Spleen (tissue), 7 donors: ENCODE data around the gene TPO.

Experiments
- POLR2AphosphoS5 ChIP-seq, 3 donors: sonication (generic); formaldehyde crosslinking; IDR thresholded peaks; one replicate each; pipeline ENCODE4 v1.5.1; 2017; ENCODE audit warnings: antibody characterized with exemption in 3 of 3
- TF ChIP-seq, protein P1 (sequence below), 11 experiments: fragments of 200-600 bp in 7 of 11; fragments of 450-650 bp in 4 of 11; sonication (generic) in 4 of 11; IDR thresholded peaks in 8 of 11; conservative IDR thresholded peaks in 3 of 11; 1 replicate in 7 of 11; 2 replicates in 4 of 11; pipeline versions ENCODE4 v1.4.0 to v1.8.0; 2016 to 2021; ENCODE audit warnings: antibody characterized with exemption in 11 of 11, inconsistent platforms in 4 of 11, mild to moderate bottlenecking in 1 of 11
- donor health status: DM: no; HTN: no; CAD: no; lungs with moderate emphysema.
- donor health status: DM: no; HTN: no; CAD: no.
- donor health status: DM: no; HTN: no; CAD: no.

DNA sequence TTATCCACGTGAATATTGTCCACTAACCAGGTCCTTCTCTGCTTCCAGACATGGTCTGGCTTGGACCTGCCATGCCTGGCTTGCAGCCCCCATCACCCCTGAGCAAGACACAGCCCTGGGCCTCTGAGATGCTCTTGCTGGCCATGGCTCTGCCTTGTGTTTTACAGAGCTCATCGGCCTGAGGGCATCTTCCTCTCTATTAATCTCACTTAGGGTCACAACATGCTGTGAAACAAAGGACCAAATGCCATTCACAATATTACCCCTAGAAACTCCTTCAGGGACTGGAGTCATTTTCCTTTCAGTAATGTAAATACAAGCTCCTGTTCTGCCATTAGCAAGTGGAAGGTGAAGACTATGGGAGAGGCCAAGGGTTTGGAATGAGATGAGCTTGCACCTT is 6.8 kb upstream of the TPO start:
- TF ChIP-seq, protein P1, sequence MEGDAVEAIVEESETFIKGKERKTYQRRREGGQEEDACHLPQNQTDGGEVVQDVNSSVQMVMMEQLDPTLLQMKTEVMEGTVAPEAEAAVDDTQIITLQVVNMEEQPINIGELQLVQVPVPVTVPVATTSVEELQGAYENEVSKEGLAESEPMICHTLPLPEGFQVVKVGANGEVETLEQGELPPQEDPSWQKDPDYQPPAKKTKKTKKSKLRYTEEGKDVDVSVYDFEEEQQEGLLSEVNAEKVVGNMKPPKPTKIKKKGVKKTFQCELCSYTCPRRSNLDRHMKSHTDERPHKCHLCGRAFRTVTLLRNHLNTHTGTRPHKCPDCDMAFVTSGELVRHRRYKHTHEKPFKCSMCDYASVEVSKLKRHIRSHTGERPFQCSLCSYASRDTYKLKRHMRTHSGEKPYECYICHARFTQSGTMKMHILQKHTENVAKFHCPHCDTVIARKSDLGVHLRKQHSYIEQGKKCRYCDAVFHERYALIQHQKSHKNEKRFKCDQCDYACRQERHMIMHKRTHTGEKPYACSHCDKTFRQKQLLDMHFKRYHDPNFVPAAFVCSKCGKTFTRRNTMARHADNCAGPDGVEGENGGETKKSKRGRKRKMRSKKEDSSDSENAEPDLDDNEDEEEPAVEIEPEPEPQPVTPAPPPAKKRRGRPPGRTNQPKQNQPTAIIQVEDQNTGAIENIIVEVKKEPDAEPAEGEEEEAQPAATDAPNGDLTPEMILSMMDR (IDR thresholded peaks at IDR 0.05 in 8 of 11, conservative IDR thresholded peaks at IDR 0.05 in 3 of 11) = no peak
- no peak for TF ChIP-seq POLR2AphosphoS5 (IDR thresholded peaks at IDR 0.05)
